HepG2 (cell line): ENCODE data around the gene TMCO4. TPM values are rescaled to one million over a fixed set of nuclear protein-coding genes. Genes with fewer than 3 reads are reported as not detected.
A peak's percentile ranks its signal among the peaks of the same experiment; 100 is the strongest.

Experiments used
- BORCS8-MEF2B ChIP-seq: sonication (generic); formaldehyde crosslinking; IDR thresholded peaks from 2 replicates; pipeline ENCODE4 v1.8.0; 2022; ENCODE audit warnings: mild to moderate bottlenecking, missing genetic modification reagents
- CBX1 ChIP-seq: IDR thresholded peaks from one replicate; pipeline ENCODE4 v1.6.1; 2016; ENCODE audit warnings: antibody characterized with exemption, low read depth
- CEBPG ChIP-seq: IDR thresholded peaks from 2 replicates; pipeline ENCODE4 v1.6.1; 2016
- CENPX ChIP-seq: sonication (generic); formaldehyde crosslinking; IDR thresholded peaks from 2 replicates; pipeline ENCODE4 v1.9.0; 2021; ENCODE audit warnings: mild to moderate bottlenecking, missing genetic modification reagents, moderate library complexity
- ELF3 ChIP-seq: IDR thresholded peaks from 2 replicates; pipeline ENCODE4 v1.6.1; 2016; ENCODE audit warnings: missing genetic modification reagents, missing compliant biosample characterization
- GLI4 ChIP-seq: sonication (generic); formaldehyde crosslinking; IDR thresholded peaks from 2 replicates; pipeline ENCODE4 v1.5.1; 2020; ENCODE audit warnings: missing genetic modification reagents, mild to moderate bottlenecking, moderate library complexity, borderline replicate concordance
- HNRNPLL ChIP-seq: fragments of 200-400 bp; formaldehyde crosslinking; IDR thresholded peaks from 2 replicates; pipeline ENCODE4 v1.6.1; 2017; ENCODE audit warnings: mild to moderate bottlenecking, low read depth, low read length; ENCODE audit not compliant: poor library complexity, severe bottlenecking
- KAT8 ChIP-seq: IDR thresholded peaks from 2 replicates; pipeline ENCODE4 v1.6.1; 2016; ENCODE audit warnings: missing genetic modification reagents, missing compliant biosample characterization
- KDM3A ChIP-seq: IDR thresholded peaks from 2 replicates; pipeline ENCODE4 v1.6.1; 2018; ENCODE audit warnings: low read depth, missing compliant biosample characterization
- KDM4B ChIP-seq: sonication (generic); formaldehyde crosslinking; IDR thresholded peaks from 2 replicates; pipeline ENCODE4 v1.4.0; 2020; ENCODE audit warnings: missing genetic modification reagents
- LBX2 ChIP-seq: sonication (generic); formaldehyde crosslinking; IDR thresholded peaks from 2 replicates; pipeline ENCODE4 v1.5.0; 2020; ENCODE audit warnings: missing genetic modification reagents, mild to moderate bottlenecking, borderline replicate concordance
- MED8 ChIP-seq: sonication (generic); formaldehyde crosslinking; IDR thresholded peaks from 2 replicates; pipeline ENCODE4 v1.8.1; 2023; ENCODE audit warnings: mild to moderate bottlenecking, missing genetic modification reagents; ENCODE audit not compliant: insufficient replicate concordance
- MXI1 ChIP-seq: IDR thresholded peaks from 3 replicates; pipeline ENCODE4 v1.6.1; 2012; ENCODE audit warnings: low read depth, low read length, inconsistent platforms, borderline replicate concordance
- POLR2AphosphoS5 ChIP-seq: IDR thresholded peaks from 2 replicates; pipeline ENCODE4 v1.6.1; 2012; ENCODE audit warnings: low read depth, low read length
- SCMH1 ChIP-seq: sonication (generic); formaldehyde crosslinking; IDR thresholded peaks from 2 replicates; pipeline ENCODE4 v1.9.0; 2021; ENCODE audit warnings: missing genetic modification reagents, mild to moderate bottlenecking, borderline replicate concordance
- SP4 ChIP-seq: sonication (generic); formaldehyde crosslinking; IDR thresholded peaks from 2 replicates; pipeline ENCODE4 v1.8.1; 2023; ENCODE audit warnings: mild to moderate bottlenecking, missing genetic modification reagents
- TFDP1 ChIP-seq: IDR thresholded peaks from 2 replicates; pipeline ENCODE4 v1.6.1; 2016; ENCODE audit warnings: missing compliant biosample characterization, missing genetic modification reagents, borderline replicate concordance
- THAP11 ChIP-seq: IDR thresholded peaks from 2 replicates; pipeline ENCODE4 v1.6.1; 2016; ENCODE audit warnings: missing biosample characterization, missing genetic modification reagents
- YY1 ChIP-seq: IDR thresholded peaks from 2 replicates; pipeline ENCODE4 v1.6.1; 2011; ENCODE audit warnings: low read length, low read depth, moderate library complexity, mild to moderate bottlenecking; ENCODE audit not compliant: insufficient read depth, insufficient replicate concordance
- ZBTB3 ChIP-seq: sonication (generic); formaldehyde crosslinking; IDR thresholded peaks from 2 replicates; pipeline ENCODE4 v1.4.0; 2020; ENCODE audit warnings: low read depth, mild to moderate bottlenecking, moderate library complexity, missing genetic modification reagents, borderline replicate concordance
- ZNF263 ChIP-seq: sonication (generic); formaldehyde crosslinking; IDR thresholded peaks from 2 replicates; pipeline ENCODE4 v1.4.0; 2020; ENCODE audit warnings: missing genetic modification reagents
- ZNF333 ChIP-seq: sonication (generic); formaldehyde crosslinking; IDR thresholded peaks from 2 replicates; pipeline ENCODE4 v1.4.0; 2020; ENCODE audit warnings: mild to moderate bottlenecking, missing genetic modification reagents, borderline replicate concordance
- ZNF44 ChIP-seq: sonication (generic); formaldehyde crosslinking; IDR thresholded peaks from 2 replicates; pipeline ENCODE4 v1.5.1; 2020; ENCODE audit warnings: mild to moderate bottlenecking, missing genetic modification reagents
- ZNF446 ChIP-seq: sonication (generic); formaldehyde crosslinking; IDR thresholded peaks from 2 replicates; pipeline ENCODE4 v1.5.0; 2020; ENCODE audit warnings: mild to moderate bottlenecking, missing genetic modification reagents
- ZNF468 ChIP-seq: sonication (generic); formaldehyde crosslinking; IDR thresholded peaks from 2 replicates; pipeline ENCODE4 v1.8.0; 2022; ENCODE audit warnings: mild to moderate bottlenecking, moderate library complexity, missing genetic modification reagents
- polyA plus RNA-seq, 8 experiments: library from polyadenylated mRNA; depleted of rRNA in 3 of 8; stranded (reverse) in 7 of 8; unstranded in 1 of 8; fragments of >200 nt; fragmentation: Illumina TruSeq in 4 of 8; extraction: Trizol in 4 of 8; gene quantifications; 2 replicates each; pipeline versions ENCODE4 v1.2.1 to v1.2.3, GENCODE V29; 2011 to 2016; ENCODE audit warnings: low read depth in 4 of 8, missing spikeins in 1 of 8, mixed read lengths in 1 of 8; ENCODE audit not compliant: insufficient read depth in 1 of 8
- total RNA-seq, 5 experiments: library from RNA; depleted of rRNA; stranded (reverse); fragments of >200 nt; fragmentation: Illumina TruSeq; extraction: Trizol; gene quantifications; 2 replicates each; pipeline ENCODE4 v1.2.3, GENCODE V29; 2016; ENCODE audit warnings: low read depth in 1 of 5
- TF ChIP-seq, protein P1 (sequence below): IDR thresholded peaks from 2 replicates; pipeline ENCODE4 v1.6.1; 2016
- TF ChIP-seq, protein P2 (sequence below): sonication (generic); formaldehyde crosslinking; IDR thresholded peaks from 2 replicates; pipeline ENCODE4 v1.4.0; 2020; ENCODE audit warnings: missing genetic modification reagents, borderline replicate concordance

TMCO4 gene
- total and polyA plus RNA-seq, 2 of the 13 experiments (the other 11 are each of a cell fraction or from before 2014, with no cell fraction given), result 2.1 to 4.1 TPM

DNA sequence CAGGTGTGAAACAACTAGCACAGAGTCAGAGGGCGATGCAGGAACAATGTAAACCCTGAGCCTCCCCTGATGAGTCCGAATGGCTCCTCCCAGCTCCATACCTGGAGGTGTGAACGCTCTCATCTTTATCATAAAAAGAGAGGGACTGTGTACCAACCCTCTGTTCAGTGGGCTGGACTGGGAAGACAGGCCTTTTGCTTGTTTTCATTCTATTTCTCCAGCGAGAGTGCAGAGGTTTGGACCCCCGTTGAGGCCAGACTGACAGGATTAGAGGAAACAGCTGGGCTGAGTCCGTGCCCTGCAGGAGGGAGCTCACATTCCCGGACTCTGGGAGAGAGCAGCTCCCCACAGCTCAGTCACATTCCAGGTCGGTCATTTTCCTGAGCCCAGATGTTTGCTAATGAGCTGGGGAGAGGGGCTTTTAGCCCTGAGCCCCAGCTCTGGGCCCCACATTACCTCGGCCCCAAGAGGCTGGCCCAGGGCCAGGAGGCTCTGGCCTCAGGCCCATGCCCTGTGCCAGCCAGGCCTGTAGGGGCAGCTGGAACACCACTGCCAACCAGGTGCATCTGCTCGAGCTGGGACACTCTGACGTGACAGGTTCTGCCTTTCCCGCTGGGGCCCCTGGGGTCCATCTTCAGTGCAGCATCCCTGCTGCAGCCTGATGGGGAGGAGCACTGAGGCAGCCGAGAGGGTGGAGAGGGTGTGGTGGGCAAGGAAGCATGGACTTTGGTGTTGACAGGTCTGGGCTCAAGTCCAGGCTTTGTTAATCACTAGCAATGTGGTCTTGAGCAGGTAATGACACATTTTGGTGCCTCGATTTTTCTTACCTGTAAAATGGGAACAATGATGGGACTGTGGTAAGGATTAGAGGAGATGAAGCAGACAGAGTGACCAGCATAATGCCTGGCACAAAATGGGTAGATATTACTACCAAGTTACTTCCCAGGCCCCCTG lies 159.1 kb downstream of the TMCO4 start (continued):
- TF ChIP-seq SP4 (CRISPR knock-in tag) (no peak), ZNF263 (CRISPR knock-in tag) (peak; percentile 76), ZNF44 (CRISPR knock-in tag) (no peak), TFDP1 (CRISPR knock-in tag) (no peak), HNRNPLL (peak; percentile 35), LBX2 (CRISPR knock-in tag) (no peak), BORCS8-MEF2B (no peak), KDM3A (CRISPR knock-in tag) (no peak; the same call in 1 of the 2 replicates), MXI1 (no peak; the same call in 2 of the 3 replicates), SCMH1 (CRISPR knock-in tag) (no peak), ZNF468 (CRISPR knock-in tag) (no peak), ELF3 (CRISPR knock-in tag) (no peak), YY1 (no peak), CEBPG (CRISPR knock-in tag) (no peak), THAP11 (CRISPR knock-in tag) (no peak), KDM4B (no peak), GLI4 (CRISPR knock-in tag) (no peak; the same call in 1 of the 2 replicates), ZNF333 (CRISPR knock-in tag) (no peak), ZBTB3 (CRISPR knock-in tag) (no peak), POLR2AphosphoS5 (no peak), KAT8 (no peak), CBX1 (no peak), CENPX (no peak), ZNF446 (no peak), MED8 (CRISPR knock-in tag) (no peak)
- TF ChIP-seq, protein P1, sequence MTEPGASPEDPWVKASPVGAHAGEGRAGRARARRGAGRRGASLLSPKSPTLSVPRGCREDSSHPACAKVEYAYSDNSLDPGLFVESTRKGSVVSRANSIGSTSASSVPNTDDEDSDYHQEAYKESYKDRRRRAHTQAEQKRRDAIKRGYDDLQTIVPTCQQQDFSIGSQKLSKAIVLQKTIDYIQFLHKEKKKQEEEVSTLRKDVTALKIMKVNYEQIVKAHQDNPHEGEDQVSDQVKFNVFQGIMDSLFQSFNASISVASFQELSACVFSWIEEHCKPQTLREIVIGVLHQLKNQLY, result no peak
- TF ChIP-seq, protein P2, sequence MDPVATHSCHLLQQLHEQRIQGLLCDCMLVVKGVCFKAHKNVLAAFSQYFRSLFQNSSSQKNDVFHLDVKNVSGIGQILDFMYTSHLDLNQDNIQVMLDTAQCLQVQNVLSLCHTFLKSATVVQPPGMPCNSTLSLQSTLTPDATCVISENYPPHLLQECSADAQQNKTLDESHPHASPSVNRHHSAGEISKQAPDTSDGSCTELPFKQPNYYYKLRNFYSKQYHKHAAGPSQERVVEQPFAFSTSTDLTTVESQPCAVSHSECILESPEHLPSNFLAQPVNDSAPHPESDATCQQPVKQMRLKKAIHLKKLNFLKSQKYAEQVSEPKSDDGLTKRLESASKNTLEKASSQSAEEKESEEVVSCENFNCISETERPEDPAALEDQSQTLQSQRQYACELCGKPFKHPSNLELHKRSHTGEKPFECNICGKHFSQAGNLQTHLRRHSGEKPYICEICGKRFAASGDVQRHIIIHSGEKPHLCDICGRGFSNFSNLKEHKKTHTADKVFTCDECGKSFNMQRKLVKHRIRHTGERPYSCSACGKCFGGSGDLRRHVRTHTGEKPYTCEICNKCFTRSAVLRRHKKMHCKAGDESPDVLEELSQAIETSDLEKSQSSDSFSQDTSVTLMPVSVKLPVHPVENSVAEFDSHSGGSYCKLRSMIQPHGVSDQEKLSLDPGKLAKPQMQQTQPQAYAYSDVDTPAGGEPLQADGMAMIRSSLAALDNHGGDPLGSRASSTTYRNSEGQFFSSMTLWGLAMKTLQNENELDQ (CRISPR knock-in tag), result no peak
